ENCODE measurements around the gene COL28A1. TPM values are rescaled to one million over a fixed set of nuclear protein-coding genes. Genes with fewer than 3 reads are reported as not detected.

Gene COL28A1
- total RNA-seq, 1 donor from 2014 or later = 18.3 TPM

GRCh38 chr7:7330997-7331396 lies 204.7 kb downstream of the COL28A1 start:
- no peaks in the 10 kb centered on the region for H3K36me3 Mint-ChIP-seq (ENCODE audit: insufficient read depth)
- DNase-seq (ENCODE audit: low spot score, unreplicated experiment) = no peak
- H3K4me3 Mint-ChIP-seq (ENCODE audit: low read depth) = no peak overlapping the region
- no peaks in the 10 kb centered on the region for H3K4me1 Mint-ChIP-seq (ENCODE audit: low read depth)
- H3K9me3 Mint-ChIP-seq (ENCODE audit: low read depth) = peaks cover 3% of the 10 kb centered on the region
- no peak for TF ChIP-seq CTCF (IDR thresholded peaks at IDR 0.05; ENCODE audit: unreplicated experiment)
- H3K27me3 Mint-ChIP-seq = peaks cover 4% of the 10 kb centered on the region
- H3K27ac Mint-ChIP-seq = no peak overlapping the region

- H3K9me3 Mint-ChIP-seq (ENCODE audit: low read depth) = no peaks in the 10 kb centered on the region
- no peaks in the 10 kb centered on the region for H3K4me1 Mint-ChIP-seq (ENCODE audit: low read depth)
- no peaks in the 10 kb centered on the region for H3K36me3 Mint-ChIP-seq (ENCODE audit: insufficient read depth)
- DNase-seq (ENCODE audit: low spot score, unreplicated experiment) = no peak
- TF ChIP-seq CTCF (IDR thresholded peaks at IDR 0.05; ENCODE audit: unreplicated experiment) = no peak
- H3K4me3 Mint-ChIP-seq (ENCODE audit: low read depth) = no peak overlapping the region
- peaks cover 4% of the 10 kb centered on the region for H3K27me3 Mint-ChIP-seq
- no peak overlapping the region for H3K27ac Mint-ChIP-seq
Measured at GRCh38 chr7:7329326-7329725, 206.3 kb downstream of the COL28A1 start.

- TF ChIP-seq CTCF (IDR thresholded peaks at IDR 0.05; ENCODE audit: unreplicated experiment) = no peak
- H3K36me3 Mint-ChIP-seq (ENCODE audit: insufficient read depth) = no peaks in the 10 kb centered on the region
Measured at GRCh38 chr7:7327423-7327822, 208.2 kb downstream of the COL28A1 start.

GRCh38 chr7:7324698-7325097 lies 211.0 kb downstream of the COL28A1 start:
- TF ChIP-seq CTCF (IDR thresholded peaks at IDR 0.05; ENCODE audit: unreplicated experiment) = no peak
- Mint-ChIP-seq H3K27me3 (no peaks in the 10 kb centered on the region), H3K27ac (no peak overlapping the region), H3K4me1 (ENCODE audit: low read depth) (peaks cover 3% of the 10 kb centered on the region), H3K36me3 (ENCODE audit: insufficient read depth) (no peaks in the 10 kb centered on the region), H3K4me3 (ENCODE audit: low read depth) (no peak overlapping the region), H3K9me3 (ENCODE audit: low read depth) (no peaks in the 10 kb centered on the region)
- DNase-seq (ENCODE audit: low spot score, unreplicated experiment) = no peak

More at GRCh38 chr7:7327423-7327822, 208.2 kb downstream of the COL28A1 start:
- Mint-ChIP-seq H3K27me3 (peaks cover 4% of the 10 kb centered on the region), H3K4me3 (ENCODE audit: low read depth) (no peak overlapping the region), H3K27ac (no peak overlapping the region), H3K4me1 (ENCODE audit: low read depth) (peaks cover 3% of the 10 kb centered on the region), H3K9me3 (ENCODE audit: low read depth) (no peaks in the 10 kb centered on the region)
- no peak for DNase-seq (ENCODE audit: low spot score, unreplicated experiment)

- no peak overlapping the region for H3K4me3 Mint-ChIP-seq (ENCODE audit: low read depth)
Measured at GRCh38 chr7:7323921-7324320, 211.8 kb downstream of the COL28A1 start.

More at GRCh38 chr7:7323921-7324320, 211.8 kb downstream of the COL28A1 start:
- peaks cover 3% of the 10 kb centered on the region for H3K4me1 Mint-ChIP-seq (ENCODE audit: low read depth)
- H3K27ac Mint-ChIP-seq = no peak overlapping the region
- TF ChIP-seq CTCF (IDR thresholded peaks at IDR 0.05; ENCODE audit: unreplicated experiment) = no peak
- H3K27me3 Mint-ChIP-seq = no peaks in the 10 kb centered on the region
- no peak for DNase-seq (ENCODE audit: low spot score, unreplicated experiment)
- H3K36me3 Mint-ChIP-seq (ENCODE audit: insufficient read depth) = no peaks in the 10 kb centered on the region
- H3K9me3 Mint-ChIP-seq (ENCODE audit: low read depth) = no peaks in the 10 kb centered on the region
